Measurements from ENCODE around the gene ZCCHC3.
"Not testable (repeated sequence)": the region's sequence is repeated elsewhere in the genome, so short reads cannot be mapped to it uniquely, and the experiment has no call there.

ZCCHC3 gene, protein sequence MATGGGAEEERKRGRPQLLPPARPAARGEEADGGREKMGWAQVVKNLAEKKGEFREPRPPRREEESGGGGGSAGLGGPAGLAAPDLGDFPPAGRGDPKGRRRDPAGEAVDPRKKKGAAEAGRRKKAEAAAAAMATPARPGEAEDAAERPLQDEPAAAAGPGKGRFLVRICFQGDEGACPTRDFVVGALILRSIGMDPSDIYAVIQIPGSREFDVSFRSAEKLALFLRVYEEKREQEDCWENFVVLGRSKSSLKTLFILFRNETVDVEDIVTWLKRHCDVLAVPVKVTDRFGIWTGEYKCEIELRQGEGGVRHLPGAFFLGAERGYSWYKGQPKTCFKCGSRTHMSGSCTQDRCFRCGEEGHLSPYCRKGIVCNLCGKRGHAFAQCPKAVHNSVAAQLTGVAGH

DNA sequence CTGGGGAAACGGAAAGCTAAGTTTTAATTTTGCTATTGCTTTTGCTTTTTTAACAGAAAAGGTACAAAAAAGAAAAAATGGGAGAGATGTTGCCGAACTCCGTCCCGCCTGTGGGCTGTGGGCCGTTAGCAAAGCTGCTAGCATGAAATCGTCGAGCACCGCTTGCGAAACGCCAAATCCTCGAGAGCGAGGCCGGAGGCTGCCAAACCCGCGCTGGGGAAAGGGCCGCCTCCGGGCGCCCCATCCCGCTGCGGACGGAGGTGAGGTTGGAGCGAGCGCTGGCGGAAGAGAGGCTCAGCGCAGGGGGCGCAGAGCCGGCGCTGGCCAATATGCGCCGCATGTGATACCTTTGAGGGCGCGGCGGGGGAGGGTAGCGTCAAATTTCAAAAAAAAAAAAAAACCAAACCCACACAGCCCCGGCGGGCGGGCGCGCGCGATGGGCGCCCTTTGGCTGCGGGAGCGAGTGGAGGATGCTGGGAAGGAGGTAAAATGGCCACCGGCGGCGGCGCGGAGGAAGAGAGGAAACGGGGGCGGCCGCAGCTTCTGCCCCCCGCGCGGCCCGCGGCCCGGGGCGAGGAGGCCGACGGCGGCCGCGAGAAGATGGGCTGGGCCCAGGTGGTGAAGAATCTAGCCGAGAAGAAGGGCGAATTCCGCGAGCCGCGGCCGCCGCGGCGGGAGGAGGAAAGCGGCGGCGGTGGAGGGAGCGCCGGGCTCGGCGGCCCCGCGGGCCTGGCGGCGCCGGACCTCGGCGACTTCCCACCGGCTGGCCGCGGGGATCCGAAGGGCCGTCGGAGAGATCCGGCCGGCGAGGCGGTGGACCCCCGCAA lies at the start of gene ZCCHC3:
Gene ZCCHC3, plus strand, starts transcription at position 473 of the 827 bp plus-strand sequence. Its CDS starts 17 bp downstream, at position 490.
- H3K27me3 ChIP-seq (replicated peaks; ENCODE audit: control insufficient read depth, insufficient read depth, low read length): no peaks in the 10 kb centered on the region
- peak within 1 kb of the TSS; percentile 97 for H3K4me3 ChIP-seq (ENCODE audit: low read length)
- DNase-seq (ENCODE audit: low read depth): peak; percentile 99
- H3K36me3 ChIP-seq (ENCODE audit: control insufficient read depth, insufficient read depth, low read length, severe bottlenecking): no peaks in the 10 kb centered on the region
- peak within 1 kb of the TSS; percentile 98 for H3K9ac ChIP-seq (ENCODE audit: low read length)
- no peaks in the 10 kb centered on the region for H3K9me3 ChIP-seq (ENCODE audit: control insufficient read depth, low read length)
- peaks cover 34% of the 10 kb centered on the region for H3K4me1 ChIP-seq (ENCODE audit: control insufficient read depth, insufficient read depth, low read length)

DNA sequence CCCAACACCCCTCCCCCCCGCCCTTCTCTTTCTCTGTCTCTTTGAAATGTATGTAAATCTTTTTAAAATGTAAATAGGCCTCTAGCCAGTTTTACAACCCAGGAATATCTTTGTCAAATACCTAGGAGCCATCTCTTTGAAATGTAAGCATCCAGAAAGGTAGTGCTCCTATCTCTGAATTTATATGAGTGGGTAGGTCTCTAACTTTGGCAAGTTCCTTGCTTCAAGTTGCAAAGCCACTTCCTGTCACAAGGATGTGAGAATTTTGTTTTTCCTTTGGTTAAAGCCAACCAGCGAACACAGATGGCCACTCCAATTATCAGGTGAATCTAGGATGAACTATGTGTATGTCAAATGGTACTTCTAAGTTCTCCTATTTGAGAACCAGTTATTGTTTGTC lies 46.0 kb upstream of the ZCCHC3 start:
- Histone ChIP-seq H3K27me3 (replicated peaks; ENCODE audit: control insufficient read depth, insufficient read depth, low read length) (peaks cover 22% of the 10 kb centered on the region), H3K9ac (ENCODE audit: low read length) (no peak overlapping the region), H3K36me3 (ENCODE audit: control insufficient read depth, insufficient read depth, low read length, severe bottlenecking) (no peaks in the 10 kb centered on the region), H3K9me3 (ENCODE audit: control insufficient read depth, low read length) (peaks cover 10% of the 10 kb centered on the region), H3K4me3 (ENCODE audit: low read length) (no peak overlapping the region), H3K4me1 (ENCODE audit: control insufficient read depth, insufficient read depth, low read length) (no peaks in the 10 kb centered on the region)
- no peak for DNase-seq (ENCODE audit: low read depth)

DNA sequence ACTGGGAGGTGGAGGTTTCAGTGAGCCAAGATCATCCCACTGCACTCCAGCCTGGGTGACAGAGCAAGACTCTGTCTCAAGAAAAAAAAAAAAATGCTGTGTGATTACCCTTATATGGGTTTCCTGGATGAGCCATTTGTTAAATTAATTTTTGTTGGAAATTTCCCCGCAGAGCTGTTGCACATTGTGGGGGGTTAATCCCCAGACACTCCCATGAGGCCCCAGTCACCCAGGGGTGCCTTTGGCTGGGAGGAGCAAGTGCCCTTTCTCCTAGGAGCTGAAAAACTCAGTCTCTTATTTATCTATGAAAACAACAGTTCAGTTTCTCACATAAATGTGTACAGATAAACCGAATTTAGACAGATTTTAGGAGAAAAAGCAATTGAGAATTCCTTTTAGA lies 44.6 kb upstream of the ZCCHC3 start:
- Histone ChIP-seq H3K9me3 (ENCODE audit: control insufficient read depth, low read length) (no peaks in the 10 kb centered on the region), H3K9ac (ENCODE audit: low read length) (no peak overlapping the region), H3K4me1 (ENCODE audit: control insufficient read depth, insufficient read depth, low read length) (no peaks in the 10 kb centered on the region), H3K36me3 (ENCODE audit: control insufficient read depth, insufficient read depth, low read length, severe bottlenecking) (no peaks in the 10 kb centered on the region), H3K27me3 (replicated peaks; ENCODE audit: control insufficient read depth, insufficient read depth, low read length) (peaks cover 34% of the 10 kb centered on the region), H3K4me3 (ENCODE audit: low read length) (no peak overlapping the region)
- no peak for DNase-seq (ENCODE audit: low read depth)

- not testable (repeated sequence) for H3K9ac ChIP-seq (ENCODE audit: low read length); H3K4me3 ChIP-seq (ENCODE audit: low read length); H3K9me3 ChIP-seq (ENCODE audit: control insufficient read depth, low read length); H3K36me3 ChIP-seq (ENCODE audit: control insufficient read depth, insufficient read depth, low read length, severe bottlenecking); H3K4me1 ChIP-seq (ENCODE audit: control insufficient read depth, insufficient read depth, low read length); DNase-seq (ENCODE audit: low read depth)
- H3K27me3 ChIP-seq (replicated peaks; ENCODE audit: control insufficient read depth, insufficient read depth, low read length): peaks cover 35% of the 10 kb centered on the region
Observed at GRCh38 chr20:253447-253846, 43.9 kb upstream of the ZCCHC3 start.

- no peak within 1 kb of the TSS for H3K9ac ChIP-seq (ENCODE audit: low read length)
- H3K36me3 ChIP-seq (ENCODE audit: control insufficient read depth, insufficient read depth, low read length, severe bottlenecking): no peaks in the 10 kb centered on the region
Observed at GRCh38 chr20:257419-257818, 40.0 kb upstream of the ZCCHC3 start, which contains the start of gene DEFB132. TSS of gene DEFB132 (plus strand) at chr20:257724. CDS start at chr20:257779, 55 bp downstream.

GRCh38 chr20:258269-258858 lies 39.0 kb upstream of the ZCCHC3 start:
- Histone ChIP-seq H3K9me3 (ENCODE audit: control insufficient read depth, low read length) (no peaks in the 10 kb centered on the region), H3K4me1 (ENCODE audit: control insufficient read depth, insufficient read depth, low read length) (peaks cover 12% of the 10 kb centered on the region), H3K27me3 (replicated peaks; ENCODE audit: control insufficient read depth, insufficient read depth, low read length) (peaks cover 38% of the 10 kb centered on the region), H3K9ac (ENCODE audit: low read length) (no peak overlapping the region), H3K36me3 (ENCODE audit: control insufficient read depth, insufficient read depth, low read length, severe bottlenecking) (no peaks in the 10 kb centered on the region), H3K4me3 (ENCODE audit: low read length) (no peak overlapping the region)
- no peak for DNase-seq (ENCODE audit: low read depth)

More at GRCh38 chr20:257419-257818, 40.0 kb upstream of the ZCCHC3 start, which contains the start of gene DEFB132:
- no peak for DNase-seq (ENCODE audit: low read depth)
- peaks cover 31% of the 10 kb centered on the region for H3K27me3 ChIP-seq (replicated peaks; ENCODE audit: control insufficient read depth, insufficient read depth, low read length)
- H3K4me1 ChIP-seq (ENCODE audit: control insufficient read depth, insufficient read depth, low read length): peaks cover 12% of the 10 kb centered on the region
- no peak within 1 kb of the TSS for H3K4me3 ChIP-seq (ENCODE audit: low read length)
- no peaks in the 10 kb centered on the region for H3K9me3 ChIP-seq (ENCODE audit: control insufficient read depth, low read length)

DNA sequence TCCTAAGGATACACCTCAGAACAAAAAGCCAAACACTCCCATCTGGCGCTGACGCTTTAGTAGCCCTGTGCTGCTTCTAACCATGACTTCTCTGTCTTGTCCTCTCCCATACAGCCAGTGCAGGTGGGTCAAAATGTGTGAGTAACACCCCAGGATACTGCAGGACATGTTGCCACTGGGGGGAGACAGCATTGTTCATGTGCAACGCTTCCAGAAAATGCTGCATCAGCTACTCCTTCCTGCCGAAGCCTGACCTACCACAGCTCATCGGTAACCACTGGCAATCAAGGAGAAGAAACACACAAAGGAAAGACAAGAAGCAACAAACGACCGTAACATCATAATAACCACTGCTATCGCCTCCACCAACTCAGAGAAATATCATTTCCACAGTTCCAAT lies 38.4 kb upstream of the ZCCHC3 start:
- peak; percentile 41 for DNase-seq (ENCODE audit: low read depth)
- Histone ChIP-seq H3K36me3 (ENCODE audit: control insufficient read depth, insufficient read depth, low read length, severe bottlenecking) (no peaks in the 10 kb centered on the region), H3K4me3 (ENCODE audit: low read length) (no peak overlapping the region), H3K9me3 (ENCODE audit: control insufficient read depth, low read length) (no peaks in the 10 kb centered on the region), H3K9ac (ENCODE audit: low read length) (no peak overlapping the region), H3K4me1 (ENCODE audit: control insufficient read depth, insufficient read depth, low read length) (peaks cover 12% of the 10 kb centered on the region), H3K27me3 (replicated peaks; ENCODE audit: control insufficient read depth, insufficient read depth, low read length) (peaks cover 38% of the 10 kb centered on the region)

GRCh38 chr20:259981-260380 lies 37.4 kb upstream of the ZCCHC3 start:
- DNase-seq (ENCODE audit: low read depth): no peak
- Histone ChIP-seq H3K4me3 (ENCODE audit: low read length) (no peak overlapping the region), H3K36me3 (ENCODE audit: control insufficient read depth, insufficient read depth, low read length, severe bottlenecking) (no peaks in the 10 kb centered on the region), H3K9me3 (ENCODE audit: control insufficient read depth, low read length) (no peaks in the 10 kb centered on the region), H3K27me3 (replicated peaks; ENCODE audit: control insufficient read depth, insufficient read depth, low read length) (peaks cover 32% of the 10 kb centered on the region), H3K4me1 (ENCODE audit: control insufficient read depth, insufficient read depth, low read length) (peaks cover 12% of the 10 kb centered on the region), H3K9ac (ENCODE audit: low read length) (no peak overlapping the region)

DNA sequence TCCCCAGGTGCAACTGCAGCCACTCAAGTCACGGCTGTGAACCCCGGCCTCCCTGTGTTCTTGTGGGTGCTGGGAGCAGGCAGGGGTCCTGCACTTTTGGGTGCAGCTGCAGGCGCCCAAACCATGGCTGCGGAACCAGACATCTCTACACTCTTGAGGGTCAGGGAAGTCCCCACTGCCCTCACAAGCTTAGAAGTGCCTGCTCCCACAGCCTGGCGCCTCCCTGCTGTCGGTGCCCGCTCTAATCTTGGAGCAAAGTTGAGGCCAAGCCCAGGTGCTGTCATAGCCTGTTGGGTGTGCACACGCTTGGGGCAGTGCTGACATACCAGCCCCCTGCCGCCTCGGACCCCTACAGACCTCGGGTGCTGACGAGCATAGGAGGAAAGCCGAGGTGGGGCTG lies 33.7 kb upstream of the ZCCHC3 start:
- H3K4me3 ChIP-seq (ENCODE audit: low read length): no peak overlapping the region
- no peak overlapping the region for H3K9ac ChIP-seq (ENCODE audit: low read length)
- no peak for DNase-seq (ENCODE audit: low read depth)
- no peaks in the 10 kb centered on the region for H3K36me3 ChIP-seq (ENCODE audit: control insufficient read depth, insufficient read depth, low read length, severe bottlenecking)
- H3K9me3 ChIP-seq (ENCODE audit: control insufficient read depth, low read length): no peaks in the 10 kb centered on the region
- peaks cover 27% of the 10 kb centered on the region for H3K4me1 ChIP-seq (ENCODE audit: control insufficient read depth, insufficient read depth, low read length)
- peaks cover 28% of the 10 kb centered on the region for H3K27me3 ChIP-seq (replicated peaks; ENCODE audit: control insufficient read depth, insufficient read depth, low read length)

DNA sequence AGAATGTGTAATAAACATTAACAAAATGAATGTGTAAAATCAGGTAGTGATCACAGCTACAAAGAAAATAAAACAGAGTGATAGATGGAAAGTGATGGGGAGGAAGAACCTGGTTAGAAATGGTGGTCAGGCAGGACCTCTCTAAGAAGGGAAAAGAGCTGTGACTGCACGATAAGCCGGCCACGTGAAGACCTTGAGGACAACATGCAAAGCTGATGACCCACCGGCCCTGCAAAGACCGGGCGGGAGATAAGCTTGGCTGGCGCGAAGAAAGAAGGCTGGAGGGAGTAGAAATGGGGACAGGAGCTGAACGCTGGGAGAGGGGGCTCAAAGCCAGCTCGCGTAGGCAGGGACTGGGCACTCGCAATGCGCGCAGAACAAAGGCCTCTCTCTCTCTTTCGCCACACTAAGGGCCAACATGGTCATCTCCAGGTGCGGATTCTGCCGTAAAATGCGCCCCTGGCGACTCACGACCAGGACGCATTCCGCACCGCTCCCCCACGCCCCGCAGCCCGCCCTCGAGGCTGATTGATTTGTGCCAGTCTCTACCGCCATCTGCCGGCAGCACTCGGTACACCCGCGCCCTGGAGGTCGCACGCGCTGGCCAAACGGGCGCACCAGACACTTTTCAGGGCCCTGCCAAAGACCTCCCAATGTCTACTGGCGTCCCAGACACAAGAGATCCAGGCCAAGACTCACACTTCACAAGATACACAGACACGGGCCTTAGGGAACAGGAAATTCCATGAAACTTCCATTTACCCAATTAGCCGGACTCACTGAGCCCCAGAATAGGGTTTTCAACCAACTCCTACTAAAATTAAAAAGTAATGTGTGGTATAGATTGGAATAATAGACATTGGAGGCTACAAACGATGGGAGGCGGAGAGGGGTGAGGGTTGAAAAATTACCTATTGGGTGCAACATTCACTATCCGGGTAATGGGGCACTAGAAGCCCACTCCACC lies 30.5 kb upstream of the ZCCHC3 start:
- DNase-seq (ENCODE audit: low read depth): peak; percentile 91
- H3K4me3 ChIP-seq (ENCODE audit: low read length): peak overlapping the region; percentile 79
- H3K9ac ChIP-seq (ENCODE audit: low read length): peak overlapping the region; percentile 52
- no peaks in the 10 kb centered on the region for H3K9me3 ChIP-seq (ENCODE audit: control insufficient read depth, low read length)
- no peaks in the 10 kb centered on the region for H3K36me3 ChIP-seq (ENCODE audit: control insufficient read depth, insufficient read depth, low read length, severe bottlenecking)
- H3K4me1 ChIP-seq (ENCODE audit: control insufficient read depth, insufficient read depth, low read length): peaks cover 23% of the 10 kb centered on the region
- H3K27me3 ChIP-seq (replicated peaks; ENCODE audit: control insufficient read depth, insufficient read depth, low read length): peaks cover 21% of the 10 kb centered on the region

Measured in adipocyte (in vitro differentiated cells).